BE2C (cell line): ENCODE results near the gene PECR.

Source experiments
- DNase-seq: peaks from one replicate; pipeline ENCODE4 v3.0.0-alpha.2; 2020
- H3K27me3 ChIP-seq: fragments of 250-450 bp; sonication (Bioruptor Pico); 2 replicates; pipeline ENCODE4 v1.5.1; 2020; ENCODE audit warnings: mild to moderate bottlenecking
- H3K36me3 ChIP-seq: fragments of 250-450 bp; sonication (Bioruptor Pico); 2 replicates; pipeline ENCODE4 v1.5.1; 2020; ENCODE audit warnings: mild to moderate bottlenecking
- H3K4me1 ChIP-seq: fragments of 250-450 bp; sonication (Bioruptor Pico); 2 replicates; pipeline ENCODE4 v1.5.1; 2020
- H3K4me3 ChIP-seq: 2 replicates; pipeline ENCODE4 v1.5.1; 2011; ENCODE audit warnings: low read depth, low read length
- H3K9me3 ChIP-seq: fragments of 250-450 bp; sonication (Bioruptor Pico); 2 replicates; pipeline ENCODE4 v1.5.1; 2020
- TF ChIP-seq, protein P1 (sequence below): IDR thresholded peaks from 2 replicates; pipeline ENCODE4 v1.5.1; 2012; ENCODE audit warnings: mild to moderate bottlenecking, low read depth, low read length

Gene PECR

DNA sequence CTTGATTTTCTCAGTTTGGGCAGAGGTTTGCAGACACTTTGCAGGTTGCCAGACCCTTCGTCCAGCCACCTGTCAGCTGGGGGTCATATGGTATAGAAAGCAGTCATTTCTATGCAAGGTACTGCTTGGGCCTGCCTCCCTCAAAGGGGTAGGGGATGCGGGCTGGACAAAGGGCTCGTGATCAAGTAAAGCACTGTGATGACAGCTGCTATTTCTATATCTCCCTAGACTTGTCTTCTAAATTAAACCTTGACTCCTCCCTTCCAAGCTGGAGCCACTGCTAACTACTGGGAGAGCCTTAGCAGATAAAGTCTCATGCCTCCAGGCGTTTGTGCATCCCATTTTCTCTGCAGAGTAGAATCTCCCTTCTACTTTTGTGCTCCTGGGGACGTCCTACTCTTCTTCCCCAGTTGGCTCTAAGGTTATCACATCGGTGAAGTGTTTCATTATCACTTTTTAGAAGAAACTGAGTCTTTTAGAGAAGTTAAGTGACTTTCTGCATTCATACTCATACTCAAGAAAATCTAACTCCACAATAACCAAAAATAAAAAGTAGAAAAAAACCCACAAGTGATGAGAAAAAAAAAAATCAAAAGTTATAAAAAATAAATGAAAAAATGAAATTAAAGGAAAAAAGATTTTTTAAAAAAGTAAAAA is 26.8 kb upstream of the PECR start:
- H3K4me3 ChIP-seq, result peak overlapping the region; percentile 58
- H3K9me3 ChIP-seq, result no peaks in the 10 kb centered on the region
- H3K4me1 ChIP-seq, result no peaks in the 10 kb centered on the region
- no peaks in the 10 kb centered on the region for H3K27me3 ChIP-seq
- TF ChIP-seq, protein P1, sequence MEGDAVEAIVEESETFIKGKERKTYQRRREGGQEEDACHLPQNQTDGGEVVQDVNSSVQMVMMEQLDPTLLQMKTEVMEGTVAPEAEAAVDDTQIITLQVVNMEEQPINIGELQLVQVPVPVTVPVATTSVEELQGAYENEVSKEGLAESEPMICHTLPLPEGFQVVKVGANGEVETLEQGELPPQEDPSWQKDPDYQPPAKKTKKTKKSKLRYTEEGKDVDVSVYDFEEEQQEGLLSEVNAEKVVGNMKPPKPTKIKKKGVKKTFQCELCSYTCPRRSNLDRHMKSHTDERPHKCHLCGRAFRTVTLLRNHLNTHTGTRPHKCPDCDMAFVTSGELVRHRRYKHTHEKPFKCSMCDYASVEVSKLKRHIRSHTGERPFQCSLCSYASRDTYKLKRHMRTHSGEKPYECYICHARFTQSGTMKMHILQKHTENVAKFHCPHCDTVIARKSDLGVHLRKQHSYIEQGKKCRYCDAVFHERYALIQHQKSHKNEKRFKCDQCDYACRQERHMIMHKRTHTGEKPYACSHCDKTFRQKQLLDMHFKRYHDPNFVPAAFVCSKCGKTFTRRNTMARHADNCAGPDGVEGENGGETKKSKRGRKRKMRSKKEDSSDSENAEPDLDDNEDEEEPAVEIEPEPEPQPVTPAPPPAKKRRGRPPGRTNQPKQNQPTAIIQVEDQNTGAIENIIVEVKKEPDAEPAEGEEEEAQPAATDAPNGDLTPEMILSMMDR, result no peak
- peaks cover 32% of the 10 kb centered on the region for H3K36me3 ChIP-seq
- DNase-seq, result peak; percentile 53

DNA sequence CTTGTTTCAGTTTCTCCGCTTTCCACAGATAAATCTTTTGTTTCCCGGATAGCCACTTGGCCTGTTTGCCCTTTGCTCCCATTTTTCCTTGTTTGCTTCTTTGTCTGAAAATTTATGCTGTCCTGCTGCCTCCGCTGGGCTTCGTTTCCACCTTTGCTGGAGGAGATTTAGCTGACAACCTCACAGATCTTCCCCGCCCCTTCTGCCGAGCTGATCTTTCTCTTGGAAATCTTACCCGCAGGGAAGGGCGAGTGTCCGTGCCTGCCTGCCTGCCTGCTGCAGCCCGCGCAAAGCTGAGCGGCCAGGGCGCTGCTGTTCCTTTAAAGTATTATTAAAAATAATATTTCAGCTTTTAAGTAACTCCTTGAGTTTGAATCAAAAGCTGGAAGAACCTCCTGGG is 26.2 kb upstream of the PECR start:
- no peaks in the 10 kb centered on the region for H3K4me1 ChIP-seq

DNA sequence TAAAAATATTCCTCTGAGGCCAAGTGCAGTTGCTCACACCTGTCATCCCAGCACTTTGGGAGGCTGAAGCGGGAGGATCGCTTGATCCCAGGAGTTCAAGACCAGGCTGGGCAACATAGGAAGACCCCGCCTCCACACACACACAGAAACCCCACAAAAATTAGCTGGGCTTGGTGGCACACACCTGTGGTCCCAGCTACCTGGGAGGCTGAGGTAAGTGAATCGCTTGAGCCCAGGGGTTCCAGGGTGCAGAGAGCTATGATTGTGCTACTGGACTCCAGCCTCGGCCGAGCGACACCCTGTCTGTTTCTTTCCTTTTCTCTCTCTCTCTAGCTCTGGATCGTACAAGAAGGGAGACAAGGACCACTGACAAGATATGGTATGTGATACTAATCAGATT is 25.7 kb upstream of the PECR start:
- H3K4me3 ChIP-seq, result no peak overlapping the region
- H3K9me3 ChIP-seq, result no peaks in the 10 kb centered on the region
- TF ChIP-seq, protein P1, result no peak
- H3K4me1 ChIP-seq, result no peaks in the 10 kb centered on the region
- DNase-seq, result no peak
- peaks cover 21% of the 10 kb centered on the region for H3K36me3 ChIP-seq
- no peaks in the 10 kb centered on the region for H3K27me3 ChIP-seq

More for the DNA sequence above, 26.2 kb upstream of the PECR start:
- Histone ChIP-seq H3K9me3 (no peaks in the 10 kb centered on the region), H3K27me3 (no peaks in the 10 kb centered on the region), H3K4me3 (no peak overlapping the region), H3K36me3 (peaks cover 26% of the 10 kb centered on the region)
- no peak for DNase-seq
- TF ChIP-seq, protein P1, result no peak

GRCh38 chr2:216104691-216105090 is 23.1 kb upstream of the PECR start:
- no peaks in the 10 kb centered on the region for H3K4me1 ChIP-seq
- TF ChIP-seq, protein P1, result no peak
- H3K36me3 ChIP-seq, result peaks cover 6% of the 10 kb centered on the region
- DNase-seq, result no peak
- no peak overlapping the region for H3K4me3 ChIP-seq
- H3K9me3 ChIP-seq, result no peaks in the 10 kb centered on the region
- H3K27me3 ChIP-seq, result no peaks in the 10 kb centered on the region

DNA sequence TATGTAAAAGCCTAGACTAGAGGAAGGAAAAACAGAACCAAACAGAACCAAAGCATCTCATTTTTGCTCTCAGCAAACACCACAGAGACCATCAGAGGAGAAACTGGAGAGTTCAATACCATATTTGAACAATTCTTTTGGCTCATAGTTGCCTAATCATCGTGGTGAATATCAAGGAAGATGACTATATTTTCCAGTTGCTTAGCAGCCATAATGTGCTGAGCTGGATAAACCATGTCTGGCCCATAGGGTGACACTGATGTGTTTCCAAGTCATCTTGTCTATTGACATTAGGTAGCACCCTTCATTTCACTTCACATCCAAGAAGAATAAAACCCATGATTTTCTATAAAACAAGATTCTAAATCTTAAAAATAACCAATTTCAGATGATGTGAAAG is 21.6 kb upstream of the PECR start:
- H3K4me3 ChIP-seq, result no peak overlapping the region
- H3K36me3 ChIP-seq, result peaks cover 12% of the 10 kb centered on the region
- TF ChIP-seq, protein P1, result no peak
- no peaks in the 10 kb centered on the region for H3K4me1 ChIP-seq
- H3K27me3 ChIP-seq, result no peaks in the 10 kb centered on the region
- DNase-seq, result no peak
- H3K9me3 ChIP-seq, result no peaks in the 10 kb centered on the region

GRCh38 chr2:216101109-216101508 is 19.5 kb upstream of the PECR start:
- TF ChIP-seq, protein P1, result no peak
- Histone ChIP-seq H3K4me1 (no peaks in the 10 kb centered on the region), H3K9me3 (no peaks in the 10 kb centered on the region), H3K4me3 (no peak overlapping the region), H3K27me3 (no peaks in the 10 kb centered on the region), H3K36me3 (peaks cover 23% of the 10 kb centered on the region)
- DNase-seq, result no peak
